PFSK-1 (cell line): ENCODE data around the gene MUSK.

Experiments used
- FOXP2 ChIP-seq: optimal IDR thresholded peaks from 2 replicates; pipeline ENCODE3; 2011; ENCODE audit warnings: borderline replicate concordance, control low read depth, inconsistent platforms; ENCODE audit not compliant: insufficient read depth; ENCODE audit errors: extremely low read length, extremely low read depth
- POLR2AphosphoS5 ChIP-seq: IDR thresholded peaks from 2 replicates; pipeline ENCODE4 v1.6.1; 2012; ENCODE audit warnings: low read depth, mild to moderate bottlenecking, control low read depth, low read length, moderate library complexity
- SIN3A ChIP-seq: IDR thresholded peaks from 2 replicates; pipeline ENCODE4 v1.6.1; 2012; ENCODE audit warnings: mild to moderate bottlenecking, low read length, moderate library complexity, borderline replicate concordance; ENCODE audit not compliant: insufficient read depth
- TAF1 ChIP-seq: IDR thresholded peaks from 2 replicates; pipeline ENCODE4 v1.6.1; 2012; ENCODE audit warnings: low read length, control low read depth, borderline replicate concordance; ENCODE audit not compliant: insufficient read depth

GRCh38 chr9:110815361-110815760 is 146.8 kb downstream of the MUSK start:
- TF ChIP-seq POLR2AphosphoS5 = no peak
- TF ChIP-seq SIN3A = no peak
- TF ChIP-seq TAF1 = no peak
- TF ChIP-seq FOXP2 = no peak
